Forelimb muscle (tissue), 1 donor: ENCODE data around the gene PPM1M. TPM values are rescaled to one million over a fixed set of nuclear protein-coding genes. Genes with fewer than 3 reads are reported as not detected.
A peak's percentile ranks its signal among the peaks of the same experiment; 100 is the strongest.
"Not testable (repeated sequence)": the region's sequence is repeated elsewhere in the genome, so short reads cannot be mapped to it uniquely, and the experiment has no call there.

Source experiments
- DNase-seq: peaks from one replicate; pipeline ENCODE4 v3.0.0-alpha.2; 2013; ENCODE audit warnings: low read depth
- polyA plus RNA-seq: library from polyadenylated mRNA; unstranded; fragments of 120-200 nt; gene quantifications from one replicate; pipeline ENCODE4 v1.2.1, GENCODE V29; 2013; ENCODE audit not compliant: insufficient read length

PPM1M gene
- polyA plus RNA-seq, 1 donor, result 13.3 TPM

GRCh38 chr3:52277071-52277964, 31.8 kb downstream of the PPM1M start:
- no peak for DNase-seq

DNA sequence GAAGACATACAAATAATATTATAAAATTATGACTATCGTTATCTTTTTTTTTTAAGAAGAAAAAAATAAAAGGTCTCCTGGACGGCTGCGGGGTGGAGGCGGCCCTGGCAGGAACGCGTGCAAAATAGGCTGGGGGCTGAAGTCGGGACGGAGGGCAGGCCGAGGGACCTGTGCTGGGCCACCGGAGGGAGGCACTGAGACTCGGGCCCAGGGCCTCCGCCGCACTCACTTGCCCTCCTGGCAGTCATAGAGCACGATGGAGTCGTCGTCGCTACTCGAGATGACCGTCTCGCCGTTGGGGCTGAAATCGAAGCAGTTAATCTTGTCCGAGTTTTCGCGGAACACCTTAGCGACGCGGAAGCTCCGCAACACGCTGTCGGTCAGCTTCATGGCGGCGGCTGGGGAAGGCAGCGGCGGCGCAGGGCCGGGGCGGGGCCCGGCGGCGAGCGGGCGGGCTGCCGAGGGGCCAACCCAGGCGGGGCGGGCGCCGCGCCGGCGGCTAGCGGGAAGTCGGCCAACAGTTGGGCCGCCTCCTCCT, 32.5 kb downstream of the PPM1M start:
- DNase-seq, result no peak

DNA sequence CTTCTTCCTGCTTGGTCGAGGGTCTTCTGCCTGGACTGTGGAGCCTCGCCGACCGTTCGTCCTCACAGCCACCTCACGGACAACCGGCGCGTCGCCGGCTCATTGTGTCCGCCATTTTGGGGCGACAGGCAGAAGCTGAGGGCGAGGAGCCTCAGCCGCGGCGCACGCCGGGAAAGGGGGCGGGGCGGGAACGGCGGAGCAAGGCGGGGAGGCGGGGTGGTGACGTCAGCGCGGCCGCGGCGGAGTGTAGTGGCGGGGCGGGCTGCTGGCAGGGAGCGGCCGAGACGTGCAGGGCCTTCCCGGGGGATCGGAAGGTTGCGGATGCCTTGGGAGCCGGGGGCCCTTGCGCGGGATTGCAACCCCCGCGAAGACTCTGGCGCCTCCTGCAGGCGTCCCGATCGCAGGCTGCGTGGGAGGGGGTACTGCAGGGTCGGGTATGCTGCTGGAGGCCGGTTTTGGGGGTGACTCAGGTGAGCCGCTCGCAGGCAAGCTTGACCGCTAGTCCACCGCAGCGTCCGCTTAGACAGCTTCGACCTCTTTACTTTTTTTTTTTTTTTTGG, 33.0 kb downstream of the PPM1M start, which contains the start of gene WDR82:
WDR82 (minus strand) TSS at position 140 of the 560 bp plus-strand sequence. CDS start 288 bp downstream, outside the sequence.
- peak; percentile 80 for DNase-seq

DNA sequence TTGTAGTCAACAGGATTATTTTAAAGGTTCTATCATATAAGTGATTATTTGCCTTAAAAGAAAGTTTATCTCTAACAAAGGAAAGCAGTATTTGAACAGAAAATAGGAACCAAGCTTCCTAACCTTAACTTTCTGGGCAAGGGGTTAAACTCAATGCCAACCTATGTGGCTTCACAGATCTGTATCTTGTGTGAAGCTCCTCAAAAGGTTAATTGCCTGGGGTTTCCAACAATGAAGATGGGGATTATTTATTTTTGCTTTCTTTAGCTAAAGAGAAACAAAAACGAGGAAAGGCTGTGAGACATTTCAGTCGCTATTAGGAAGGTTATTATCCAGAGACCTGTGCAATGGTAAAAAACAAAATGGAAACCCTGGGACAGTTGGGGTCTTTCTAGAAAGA, 34.0 kb downstream of the PPM1M start:
- no peak for DNase-seq

DNA sequence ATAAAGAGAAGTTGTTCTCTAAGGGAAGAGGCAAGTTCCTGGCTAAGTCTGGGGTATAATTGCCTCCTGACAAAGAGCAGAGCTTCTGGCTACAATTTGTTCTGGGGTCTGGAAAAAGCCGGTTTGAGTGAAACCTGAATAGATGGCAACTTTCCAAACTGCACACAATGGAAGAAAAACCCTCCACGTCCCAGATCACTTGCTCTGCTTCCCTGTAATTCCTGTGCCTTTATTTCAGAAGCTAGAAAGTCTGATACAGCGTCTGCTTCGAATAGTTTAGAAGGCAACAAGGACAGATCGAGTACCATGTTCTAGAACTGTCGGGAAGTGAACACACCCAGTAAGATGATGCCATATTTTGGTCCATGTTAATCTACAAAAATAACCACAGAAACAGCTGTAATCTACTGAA, 34.5 kb downstream of the PPM1M start:
- DNase-seq, result peak; percentile 29

DNA sequence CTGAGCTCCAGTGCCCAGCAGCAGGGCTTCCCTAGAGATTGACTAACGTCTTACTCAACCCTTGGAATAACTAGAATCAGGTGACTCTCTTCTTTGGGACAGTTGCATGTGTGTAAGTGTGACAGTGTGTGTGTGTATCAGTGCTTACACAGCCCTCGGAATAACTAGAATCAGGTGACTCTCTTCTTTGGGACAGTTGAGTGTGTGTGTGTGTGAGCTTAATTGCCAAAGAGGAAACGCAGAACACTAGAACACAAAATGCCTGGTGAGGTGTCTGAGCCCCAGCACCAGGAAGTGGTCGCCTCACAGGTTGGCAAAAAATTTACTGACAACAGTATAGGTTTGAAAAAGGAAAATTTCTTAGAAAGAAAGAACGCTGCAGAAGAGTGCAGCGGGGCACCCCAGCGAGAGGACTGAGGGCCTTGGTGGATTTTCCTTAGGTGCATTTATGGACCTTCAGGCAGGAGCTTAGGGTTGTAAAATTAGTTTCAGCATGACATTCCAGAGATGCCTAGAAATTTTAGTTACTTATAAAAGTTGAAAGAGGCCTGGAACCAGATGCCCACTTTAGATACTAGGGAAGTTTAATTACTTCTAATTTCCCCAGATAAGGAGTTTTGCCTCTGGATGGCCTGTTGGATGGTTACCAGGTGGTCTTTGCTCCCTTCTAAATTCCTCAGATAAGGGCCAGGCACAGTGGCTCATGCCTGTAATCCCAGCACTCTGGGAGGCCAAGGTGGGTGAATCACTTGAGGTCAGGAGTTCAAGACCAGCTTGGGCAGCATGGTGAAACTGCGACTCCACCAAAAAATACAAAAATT, 36.6 kb downstream of the PPM1M start:
- DNase-seq, result no peak

DNA sequence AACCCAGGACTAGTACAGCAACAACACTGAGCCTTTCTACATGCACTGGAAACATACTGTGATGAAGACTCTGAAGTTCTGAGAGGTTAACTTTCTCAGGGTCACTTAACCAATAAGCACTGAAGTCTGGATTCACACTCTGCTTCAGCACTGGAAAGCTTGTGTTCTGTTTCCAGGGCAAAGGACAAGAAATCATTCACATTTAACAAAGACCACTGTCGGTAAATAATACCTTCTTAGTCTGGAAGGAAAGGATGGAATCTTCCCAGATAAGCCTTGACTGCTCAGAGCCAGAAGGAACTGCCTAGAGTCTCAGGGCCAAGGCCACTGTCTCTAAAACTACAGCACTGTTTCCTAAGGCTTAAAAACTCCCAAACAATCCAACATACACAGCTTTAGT, 37.7 kb downstream of the PPM1M start:
- DNase-seq, result no peak

GRCh38 chr3:52284051-52284450, 38.5 kb downstream of the PPM1M start:
- not testable (repeated sequence) for DNase-seq

DNA sequence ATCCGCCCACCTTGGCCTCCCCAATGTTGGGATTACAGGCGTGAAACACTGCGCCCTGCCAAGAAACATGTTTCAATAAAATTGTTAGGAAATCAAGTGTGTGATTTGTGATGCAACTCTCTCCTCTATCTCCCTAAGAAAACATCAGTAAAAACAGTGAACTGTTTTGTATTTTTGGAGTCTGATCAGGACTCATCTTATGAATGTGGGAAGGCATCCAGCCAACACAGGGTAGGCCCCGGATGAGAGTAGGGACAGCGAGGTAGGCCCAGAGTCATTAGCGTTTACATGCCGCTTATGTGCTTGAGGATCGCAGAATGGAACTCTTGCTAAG, 41.2 kb downstream of the PPM1M start:
- no peak for DNase-seq

GRCh38 chr3:52288674-52289073, 43.1 kb downstream of the PPM1M start:
- no peak for DNase-seq

DNA sequence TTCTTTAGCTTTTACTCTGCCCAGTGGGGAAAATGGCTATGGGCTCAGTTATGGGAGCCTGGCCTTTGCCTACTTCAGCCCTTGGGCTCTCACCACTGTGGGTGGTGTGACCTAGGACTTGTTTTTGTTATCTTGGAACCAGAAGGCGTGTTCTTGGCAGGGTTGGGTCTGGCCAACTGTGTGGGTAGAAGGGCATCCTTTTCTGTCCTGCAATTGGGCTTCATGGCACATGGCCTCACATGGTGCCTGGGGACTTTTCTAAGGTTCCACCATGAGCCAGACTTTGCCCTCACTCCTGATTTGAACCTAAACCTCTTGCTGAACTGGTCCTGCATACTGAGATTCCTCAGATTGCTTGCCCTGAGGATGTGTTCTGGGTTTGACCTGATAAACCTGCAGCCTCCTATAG, 43.8 kb downstream of the PPM1M start:
- no peak for DNase-seq

DNA sequence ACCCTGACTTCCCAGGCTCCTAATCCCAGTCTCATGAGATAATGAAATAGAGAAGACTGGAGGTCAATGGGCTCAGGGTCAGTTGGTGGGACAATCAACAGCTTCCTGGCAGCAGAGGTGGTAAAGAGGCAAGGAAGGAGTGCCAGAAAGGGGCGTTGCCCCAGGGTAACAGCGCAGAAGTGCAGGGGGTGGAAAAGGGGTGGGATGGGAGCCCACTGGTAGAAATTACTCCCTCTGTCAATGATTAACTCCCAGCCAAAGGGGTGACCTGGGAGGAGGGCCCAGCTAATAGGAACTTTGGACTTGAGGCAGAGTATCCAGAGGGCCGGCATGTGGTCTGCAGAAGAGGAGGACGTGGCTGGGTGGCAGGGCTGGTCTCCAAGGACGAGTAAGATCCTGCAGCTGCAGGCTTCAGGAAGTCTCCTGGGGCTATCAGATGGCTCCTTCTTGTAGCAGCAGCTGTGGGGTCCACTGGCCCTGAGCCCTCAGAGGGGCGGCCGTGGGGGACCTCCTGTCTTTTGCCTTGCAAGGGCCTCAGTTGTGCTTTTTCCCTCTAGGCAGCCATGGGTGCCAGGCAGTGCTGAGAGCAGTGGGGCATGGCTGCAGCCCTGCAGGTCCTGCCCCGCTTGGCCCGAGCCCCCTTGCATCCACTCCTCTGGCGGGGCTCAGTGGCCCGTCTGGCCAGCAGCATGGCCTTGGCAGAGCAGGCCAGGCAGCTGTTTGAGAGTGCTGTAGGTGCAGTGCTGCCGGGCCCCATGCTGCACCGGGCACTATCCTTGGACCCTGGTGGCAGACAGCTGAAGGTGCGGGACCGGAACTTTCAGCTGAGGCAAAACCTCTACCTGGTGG, 44.4 kb downstream of the PPM1M start:
- no peak for DNase-seq

- no peak for DNase-seq
Observed at GRCh38 chr3:52290596-52291507, 45.3 kb downstream of the PPM1M start.

GRCh38 chr3:52291508-52292181, 46.1 kb downstream of the PPM1M start:
- DNase-seq, result no peak

GRCh38 chr3:52292247-52293065, 46.9 kb downstream of the PPM1M start:
- DNase-seq, result no peak

- no peak for DNase-seq
Observed at GRCh38 chr3:52293491-52294319, 48.1 kb downstream of the PPM1M start.

DNA sequence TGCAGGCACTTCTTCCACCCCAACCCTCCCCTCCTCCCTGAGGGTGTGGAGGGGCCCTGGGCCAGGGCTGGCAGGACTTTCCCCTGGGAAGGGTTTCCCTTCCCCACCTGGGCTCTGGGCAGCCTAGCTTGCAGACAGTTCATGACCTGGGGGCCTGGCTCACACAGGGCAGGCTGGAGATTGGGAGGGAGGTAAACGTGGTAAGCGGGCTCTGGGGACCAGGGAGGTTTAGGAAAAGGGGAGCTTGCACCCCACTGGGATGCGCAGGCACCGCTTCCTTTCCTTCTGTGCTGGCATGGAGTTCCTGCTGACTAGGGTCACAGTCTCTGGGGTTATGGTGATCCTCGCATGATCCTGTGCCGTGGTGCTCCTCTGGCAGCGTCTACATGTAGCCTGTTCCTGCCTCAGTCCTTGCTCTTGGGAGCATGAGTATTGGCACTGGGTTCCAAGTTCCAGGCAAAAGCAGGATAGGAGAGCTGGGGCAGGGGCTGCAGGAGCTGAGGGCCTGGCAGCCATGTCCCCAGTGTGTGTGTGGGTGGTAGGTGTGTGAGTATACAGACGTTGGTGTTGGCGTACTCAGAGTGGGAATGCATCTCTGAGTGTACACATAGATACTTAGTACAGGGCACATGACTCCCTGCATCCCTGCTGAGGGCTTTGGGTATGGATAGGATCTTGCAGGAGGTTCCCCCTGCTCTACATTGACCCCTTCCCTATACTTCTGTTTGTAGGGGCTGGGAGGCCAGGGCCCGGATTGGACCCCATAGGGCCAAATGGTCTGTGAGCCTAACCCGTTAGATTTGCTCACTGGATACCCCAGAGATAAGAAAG, 49.0 kb downstream of the PPM1M start:
- no peak for DNase-seq
